Body of pancreas (tissue), 4 donors: ENCODE data around the gene SH3RF2. TPM values are rescaled to one million over a fixed set of nuclear protein-coding genes. Genes with fewer than 3 reads are reported as not detected.
"Not testable (repeated sequence)": the region's sequence is repeated elsewhere in the genome, so short reads cannot be mapped to it uniquely, and the experiment has no call there.

Experiments used
- ATAC-seq: fragments of 150-250 bp; one replicate; pipeline ENCODE4 v1.9.1; 2016
- DNase-seq, 4 donors: peaks; one replicate each; pipeline ENCODE4 v3.0.0-alpha.2; 2019
- H3K27ac ChIP-seq, 4 donors: fragments of 200-600 bp; sonication (generic); 1 replicate in 3 of 4; 2 replicates in 1 of 4; pipeline versions ENCODE4 v1.5.1 to v1.6.1; 2016 to 2019; ENCODE audit warnings: mild to moderate bottlenecking in 1 of 4, mixed read lengths in 1 of 4, moderate library complexity in 1 of 4
- H3K27me3 ChIP-seq, 2 donors: fragments of 200-600 bp; sonication (generic); one replicate each; pipeline ENCODE4 v1.6.0; 2016; ENCODE audit warnings: mild to moderate bottlenecking in 1 of 2
- H3K36me3 ChIP-seq, 2 donors: fragments of 200-600 bp; sonication (generic); replicated peaks in 1 of 2; 2 replicates each; pipeline ENCODE4 v1.5.1; 2016; ENCODE audit warnings: low read depth in 2 of 2; ENCODE audit not compliant: insufficient read depth in 1 of 2
- H3K4me1 ChIP-seq: fragments of 200-600 bp; sonication (generic); one replicate; pipeline ENCODE4 v1.6.0; 2016
- H3K4me3 ChIP-seq, 2 donors: fragments of 200-600 bp; sonication (generic); 1 replicate in 1 of 2; 2 replicates in 1 of 2; pipeline ENCODE4 v1.5.1; 2016 to 2019
- H3K9me3 ChIP-seq, 3 donors: fragments of 200-600 bp; sonication (generic); 1 replicate in 2 of 3; 2 replicates in 1 of 3; pipeline ENCODE4 v1.5.1; 2016
- POLR2A ChIP-seq, 3 donors: fragments of 450-650 bp; IDR thresholded peaks; one replicate each; pipeline ENCODE4 v1.6.1; 2016; ENCODE audit warnings: antibody characterized with exemption in 3 of 3, mild to moderate bottlenecking in 2 of 3
- WGBS, 2 donors: methylation state at CpG; one replicate each; pipeline ENCODE4 v1.1.5; 2017; 5-methylcytosine and 5-hydroxymethylcytosine counted together
- intact Hi-C: fragments of 100-400 bp; cut with DNase I; formaldehyde crosslinking; loops from one replicate; pipeline ENCODE4 v1.15.1; 2023
- total RNA-seq, 2 donors: library from RNA; depleted of rRNA; stranded (reverse); fragments of >200 nt; gene quantifications; one replicate each; pipeline ENCODE4 v1.1.0, GENCODE V29; 2016
- TF ChIP-seq, protein P1 (sequence below), 7 experiments: fragments of 450-650 bp in 4 of 7; fragments of 200-600 bp in 3 of 7; sonication (generic) in 3 of 7; IDR thresholded peaks; one replicate each; pipeline ENCODE4 v1.5.1; 2016 to 2019; ENCODE audit warnings: antibody characterized with exemption in 7 of 7

SH3RF2 gene
- total RNA-seq, 2 donors from 2014 or later, result 14.8 to 25.7 TPM

DNA sequence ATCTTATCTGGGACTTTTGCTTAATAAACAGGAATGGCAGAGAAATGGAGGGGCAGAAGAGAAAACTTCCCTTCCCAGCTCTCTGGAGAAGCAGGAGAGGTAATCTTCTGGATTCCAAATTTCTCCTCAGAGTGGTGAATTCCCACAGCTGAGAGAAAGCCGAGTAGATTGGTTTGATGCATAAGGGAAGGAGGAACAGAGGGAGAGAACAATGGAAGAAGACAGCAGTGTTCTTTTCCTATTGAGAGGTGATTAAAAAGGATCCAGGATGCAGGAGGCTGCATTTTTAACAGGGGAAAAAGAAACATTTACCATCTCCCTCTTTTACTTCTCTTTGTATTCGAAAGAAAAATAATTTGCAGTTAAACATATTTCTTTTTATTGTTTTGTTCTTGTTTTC, 13.1 kb downstream of the SH3RF2 start:
- WGBS, 2 donors, result 45 to 57% methylated on average over 2 of the region's 2 CpGs
- Histone ChIP-seq H3K36me3 (no peaks in the 10 kb centered on the region), H3K27ac (peak overlapping the region; percentile 52 to 64 (median 62)), H3K9me3 (no peaks in the 10 kb centered on the region), H3K4me3 (no peak overlapping the region), H3K4me1 (peaks cover 58% of the 10 kb centered on the region), H3K27me3 (no peaks in the 10 kb centered on the region)
- no peak for ATAC-seq
- DNase-seq, result no peak
- intact Hi-C loops, result no loop called here
- TF ChIP-seq, protein P1, sequence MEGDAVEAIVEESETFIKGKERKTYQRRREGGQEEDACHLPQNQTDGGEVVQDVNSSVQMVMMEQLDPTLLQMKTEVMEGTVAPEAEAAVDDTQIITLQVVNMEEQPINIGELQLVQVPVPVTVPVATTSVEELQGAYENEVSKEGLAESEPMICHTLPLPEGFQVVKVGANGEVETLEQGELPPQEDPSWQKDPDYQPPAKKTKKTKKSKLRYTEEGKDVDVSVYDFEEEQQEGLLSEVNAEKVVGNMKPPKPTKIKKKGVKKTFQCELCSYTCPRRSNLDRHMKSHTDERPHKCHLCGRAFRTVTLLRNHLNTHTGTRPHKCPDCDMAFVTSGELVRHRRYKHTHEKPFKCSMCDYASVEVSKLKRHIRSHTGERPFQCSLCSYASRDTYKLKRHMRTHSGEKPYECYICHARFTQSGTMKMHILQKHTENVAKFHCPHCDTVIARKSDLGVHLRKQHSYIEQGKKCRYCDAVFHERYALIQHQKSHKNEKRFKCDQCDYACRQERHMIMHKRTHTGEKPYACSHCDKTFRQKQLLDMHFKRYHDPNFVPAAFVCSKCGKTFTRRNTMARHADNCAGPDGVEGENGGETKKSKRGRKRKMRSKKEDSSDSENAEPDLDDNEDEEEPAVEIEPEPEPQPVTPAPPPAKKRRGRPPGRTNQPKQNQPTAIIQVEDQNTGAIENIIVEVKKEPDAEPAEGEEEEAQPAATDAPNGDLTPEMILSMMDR (IDR thresholded peaks at IDR 0.05), result no peak
- no peak for TF ChIP-seq POLR2A (IDR thresholded peaks at IDR 0.05)

- intact Hi-C loops, result no loop called here
- Histone ChIP-seq H3K36me3 (no peaks in the 10 kb centered on the region), H3K9me3 (no peaks in the 10 kb centered on the region), H3K27me3 (no peaks in the 10 kb centered on the region), H3K27ac (no peak overlapping the region), H3K4me3 (no peak overlapping the region), H3K4me1 (peaks cover 42% of the 10 kb centered on the region)
- DNase-seq, result no peak
- ATAC-seq, result no peak
- WGBS, 2 donors, result 56 to 61% methylated on average over 3 of the region's 3 CpGs
- no peak for TF ChIP-seq POLR2A (IDR thresholded peaks at IDR 0.05)
- TF ChIP-seq, protein P1 (IDR thresholded peaks at IDR 0.05), result no peak
Observed at GRCh38 chr5:145951071-145951470, 14.7 kb downstream of the SH3RF2 start.

DNA sequence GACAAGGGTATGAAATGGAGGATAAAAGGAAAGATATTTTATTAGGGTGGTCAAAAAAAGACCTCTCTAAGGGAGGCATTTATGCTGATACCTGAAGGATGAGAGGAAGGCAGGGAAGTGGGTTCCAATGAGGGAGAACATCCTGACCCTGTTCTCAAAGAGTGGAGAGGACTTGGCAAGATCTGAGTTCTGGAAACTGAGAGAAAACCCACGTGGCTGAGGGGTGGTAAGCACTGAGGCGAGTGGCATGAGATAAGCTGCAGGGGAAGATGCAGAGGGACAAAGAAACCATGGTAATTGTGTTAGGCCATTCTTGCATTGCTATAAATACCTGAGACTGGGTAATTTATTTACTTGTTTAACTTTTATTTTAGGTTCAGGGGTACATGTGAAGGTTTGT, 16.8 kb downstream of the SH3RF2 start:
- WGBS, 2 donors, result 44 to 63% methylated on average over 2 of the region's 2 CpGs
- H3K27me3 ChIP-seq, result no peaks in the 10 kb centered on the region
- H3K4me3 ChIP-seq, result no peak overlapping the region
- TF ChIP-seq, protein P1 (IDR thresholded peaks at IDR 0.05), result no peak
- TF ChIP-seq POLR2A (IDR thresholded peaks at IDR 0.05), result no peak
- ATAC-seq (no peak), DNase-seq (no peak)
- H3K36me3 ChIP-seq, result no peaks in the 10 kb centered on the region
- no peak overlapping the region for H3K27ac ChIP-seq
- no peaks in the 10 kb centered on the region for H3K9me3 ChIP-seq
- H3K4me1 ChIP-seq, result peaks cover 31% of the 10 kb centered on the region
- intact Hi-C loops, result no loop called here

GRCh38 chr5:145954140-145954539, 17.8 kb downstream of the SH3RF2 start:
- H3K36me3 ChIP-seq, H3K27me3 ChIP-seq, H3K4me3 ChIP-seq, DNase-seq, intact Hi-C loops, ATAC-seq, H3K27ac ChIP-seq, H3K9me3 ChIP-seq: not testable (repeated sequence)
- WGBS, 2 donors, result 81 to 95% methylated on average over 3 of the region's 3 CpGs
- peaks cover 29% of the 10 kb centered on the region for H3K4me1 ChIP-seq

GRCh38 chr5:145957388-145957787, 21.0 kb downstream of the SH3RF2 start:
- Histone ChIP-seq H3K4me3 (no peak overlapping the region), H3K4me1 (peaks cover 32% of the 10 kb centered on the region), H3K27ac (no peak overlapping the region), H3K36me3 (no peaks in the 10 kb centered on the region), H3K9me3 (no peaks in the 10 kb centered on the region), H3K27me3 (no peaks in the 10 kb centered on the region)
- intact Hi-C loops, result no loop called here
- TF ChIP-seq, protein P1 (IDR thresholded peaks at IDR 0.05), result no peak
- TF ChIP-seq POLR2A (IDR thresholded peaks at IDR 0.05), result no peak
- DNase-seq (no peak), ATAC-seq (no peak)
- 81 to 86% methylated on average over 3 of the region's 3 CpGs for WGBS, 2 donors
